OCI-LY1 (cell line): ENCODE data around the gene AGAP3.

Experiments
- H2AFZ ChIP-seq: fragments of 200-600 bp; sonication (generic), shearing (Covaris generic); 2 replicates; pipeline ENCODE4 v1.6.0; 2014; ENCODE audit warnings: antibody characterized with exemption, mild to moderate bottlenecking, low read length
- H3F3A ChIP-seq: fragments of 200-600 bp; sonication (generic), shearing (Covaris generic); 2 replicates; pipeline ENCODE4 v1.6.0; 2014; ENCODE audit warnings: mild to moderate bottlenecking, antibody characterized with exemption, low read length, moderate library complexity; ENCODE audit not compliant: insufficient read depth
- H3K27ac ChIP-seq: fragments of 200-600 bp; sonication (generic); 2 replicates; pipeline ENCODE4 v1.5.1; 2014; ENCODE audit warnings: low read length, mixed run types, mild to moderate bottlenecking, low read depth; ENCODE audit not compliant: poor library complexity, severe bottlenecking
- H3K27me3 ChIP-seq: fragments of 200-600 bp; sonication (generic); 2 replicates; pipeline ENCODE4 v1.6.0; 2014; ENCODE audit warnings: antibody characterized with exemption, mild to moderate bottlenecking, low read length, moderate library complexity; ENCODE audit not compliant: insufficient read depth
- H3K36me3 ChIP-seq: fragments of 200-600 bp; sonication (generic); 2 replicates; pipeline ENCODE4 v1.6.1; 2014; ENCODE audit warnings: mild to moderate bottlenecking, antibody characterized with exemption, low read length, moderate library complexity, mixed read lengths; ENCODE audit not compliant: insufficient read depth
- H3K4me1 ChIP-seq: fragments of 200-600 bp; sonication (generic); 2 replicates; pipeline ENCODE4 v1.5.1; 2014; ENCODE audit warnings: mild to moderate bottlenecking, low read length, moderate library complexity; ENCODE audit not compliant: insufficient read depth, severe bottlenecking
- H3K4me2 ChIP-seq: fragments of 200-600 bp; sonication (generic), shearing (Covaris generic); 2 replicates; pipeline ENCODE4 v1.6.1; 2014; ENCODE audit warnings: low read length
- H3K4me3 ChIP-seq: fragments of 200-600 bp; sonication (generic); 2 replicates; pipeline ENCODE4 v1.5.1; 2014; ENCODE audit warnings: low read length, low read depth, mild to moderate bottlenecking, mixed read lengths; ENCODE audit not compliant: poor library complexity, severe bottlenecking
- H3K79me2 ChIP-seq: fragments of 200-600 bp; shearing (Covaris generic); 2 replicates; pipeline ENCODE4 v1.6.1; 2016; ENCODE audit warnings: mixed run types, low read length, mixed read lengths; ENCODE audit not compliant: insufficient read depth
- H3K9ac ChIP-seq: fragments of 200-600 bp; sonication (generic), shearing (Covaris generic); 2 replicates; pipeline ENCODE4 v1.6.1; 2014; ENCODE audit warnings: mild to moderate bottlenecking, low read length, mixed read lengths
- H3K9me2 ChIP-seq: fragments of 200-600 bp; sonication (generic), shearing (Covaris generic); 2 replicates; pipeline ENCODE4 v1.6.1; 2014; ENCODE audit warnings: low read depth, mild to moderate bottlenecking, low read length, mixed read lengths
- H3K9me3 ChIP-seq: fragments of 200-600 bp; shearing (Covaris generic); 2 replicates; pipeline ENCODE4 v1.6.1; 2014; ENCODE audit warnings: low read length, mixed read lengths
- H4K20me1 ChIP-seq: fragments of 200-600 bp; sonication (generic), shearing (Covaris generic); 2 replicates; pipeline ENCODE4 v1.6.0; 2016; ENCODE audit warnings: mild to moderate bottlenecking, low read length; ENCODE audit not compliant: insufficient read depth
- EZH2 ChIP-seq: fragments of 200-600 bp; sonication (generic), shearing (Covaris generic); IDR thresholded peaks from 2 replicates; pipeline ENCODE4 v1.8.0; 2017; ENCODE audit warnings: borderline replicate concordance, mixed run types, mild to moderate bottlenecking, antibody characterized with exemption, low read length, moderate library complexity, mixed read lengths
- TF ChIP-seq, protein P1 (sequence below): fragments of 200-600 bp; sonication (generic), shearing (Covaris generic); IDR thresholded peaks from 2 replicates; pipeline ENCODE4 v1.5.1; 2017; ENCODE audit warnings: mild to moderate bottlenecking, antibody characterized with exemption, low read length, moderate library complexity, mixed read lengths

The AGAP3 gene

DNA sequence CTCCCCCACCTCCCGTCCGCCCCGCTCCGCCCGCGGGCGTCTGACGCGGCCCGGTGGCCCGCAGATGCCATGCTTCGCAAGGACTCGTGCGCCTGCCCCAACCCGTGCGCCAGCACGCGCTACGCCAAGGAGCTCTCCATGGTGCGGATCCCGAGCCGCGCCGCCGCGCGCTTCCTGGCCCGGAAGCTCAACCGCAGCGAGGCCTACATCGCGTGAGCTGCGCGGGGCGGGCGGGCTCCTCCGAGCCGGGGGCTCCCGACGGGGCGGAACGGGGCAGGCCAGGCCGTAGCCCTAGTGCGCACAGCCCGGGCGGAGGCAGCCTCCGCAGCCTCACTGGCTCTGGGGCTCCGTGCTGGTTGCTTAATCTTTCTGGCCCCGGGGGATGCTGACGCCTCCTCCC is 35.2 kb upstream of the AGAP3 start:
- no peak overlapping the region for H2AFZ ChIP-seq
- no peaks in the 10 kb centered on the region for H3K9me2 ChIP-seq
- no peaks in the 10 kb centered on the region for H3K79me2 ChIP-seq
- H3K4me2 ChIP-seq: peak overlapping the region; percentile 26; the same call in 1 of the 2 replicates
- no peak overlapping the region for H3K4me3 ChIP-seq
- H3K27me3 ChIP-seq: peaks cover 9% of the 10 kb centered on the region; the same call in 1 of the 2 replicates
- H3K9ac ChIP-seq: no peak overlapping the region
- H3K36me3 ChIP-seq: peaks cover 1% of the 10 kb centered on the region; the same call in 1 of the 2 replicates
- no peaks in the 10 kb centered on the region for H3K4me1 ChIP-seq
- H3F3A ChIP-seq: no peaks in the 10 kb centered on the region
- TF ChIP-seq, protein P1, sequence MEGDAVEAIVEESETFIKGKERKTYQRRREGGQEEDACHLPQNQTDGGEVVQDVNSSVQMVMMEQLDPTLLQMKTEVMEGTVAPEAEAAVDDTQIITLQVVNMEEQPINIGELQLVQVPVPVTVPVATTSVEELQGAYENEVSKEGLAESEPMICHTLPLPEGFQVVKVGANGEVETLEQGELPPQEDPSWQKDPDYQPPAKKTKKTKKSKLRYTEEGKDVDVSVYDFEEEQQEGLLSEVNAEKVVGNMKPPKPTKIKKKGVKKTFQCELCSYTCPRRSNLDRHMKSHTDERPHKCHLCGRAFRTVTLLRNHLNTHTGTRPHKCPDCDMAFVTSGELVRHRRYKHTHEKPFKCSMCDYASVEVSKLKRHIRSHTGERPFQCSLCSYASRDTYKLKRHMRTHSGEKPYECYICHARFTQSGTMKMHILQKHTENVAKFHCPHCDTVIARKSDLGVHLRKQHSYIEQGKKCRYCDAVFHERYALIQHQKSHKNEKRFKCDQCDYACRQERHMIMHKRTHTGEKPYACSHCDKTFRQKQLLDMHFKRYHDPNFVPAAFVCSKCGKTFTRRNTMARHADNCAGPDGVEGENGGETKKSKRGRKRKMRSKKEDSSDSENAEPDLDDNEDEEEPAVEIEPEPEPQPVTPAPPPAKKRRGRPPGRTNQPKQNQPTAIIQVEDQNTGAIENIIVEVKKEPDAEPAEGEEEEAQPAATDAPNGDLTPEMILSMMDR: no peak
- no peak for TF ChIP-seq EZH2
- H3K27ac ChIP-seq: no peak overlapping the region
- no peaks in the 10 kb centered on the region for H3K9me3 ChIP-seq
- no peaks in the 10 kb centered on the region for H4K20me1 ChIP-seq

DNA sequence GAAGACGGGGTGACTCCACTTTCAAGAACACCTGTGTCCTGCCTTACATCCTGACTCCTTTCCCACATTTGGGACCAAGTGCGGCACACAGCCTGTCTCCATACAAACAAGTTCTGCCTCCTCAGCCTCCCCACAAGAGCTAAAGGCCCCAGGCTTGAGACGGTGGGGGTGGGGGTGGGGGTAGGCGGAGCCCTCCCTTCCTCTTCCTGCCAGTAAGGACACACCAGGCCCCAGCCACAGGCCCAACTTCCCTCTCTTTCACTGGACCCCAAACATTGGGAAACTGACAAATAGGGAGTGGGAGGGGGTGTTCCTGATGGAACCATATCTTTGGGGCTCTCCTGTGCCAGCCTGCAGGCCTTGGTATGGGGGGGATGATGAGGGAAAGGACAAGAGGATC is 33.2 kb upstream of the AGAP3 start:
- Histone ChIP-seq H2AFZ (no peak overlapping the region), H4K20me1 (no peaks in the 10 kb centered on the region), H3K4me3 (no peak overlapping the region), H3K27me3 (peaks cover 9% of the 10 kb centered on the region; the same call in 1 of the 2 replicates), H3K4me1 (peaks cover 10% of the 10 kb centered on the region), H3K27ac (no peak overlapping the region), H3K9ac (no peak overlapping the region), H3K36me3 (no peaks in the 10 kb centered on the region), H3K4me2 (no peak overlapping the region), H3K79me2 (no peaks in the 10 kb centered on the region), H3F3A (no peaks in the 10 kb centered on the region), H3K9me3 (no peaks in the 10 kb centered on the region), H3K9me2 (no peaks in the 10 kb centered on the region)
- TF ChIP-seq, protein P1: no peak
- TF ChIP-seq EZH2: no peak

DNA sequence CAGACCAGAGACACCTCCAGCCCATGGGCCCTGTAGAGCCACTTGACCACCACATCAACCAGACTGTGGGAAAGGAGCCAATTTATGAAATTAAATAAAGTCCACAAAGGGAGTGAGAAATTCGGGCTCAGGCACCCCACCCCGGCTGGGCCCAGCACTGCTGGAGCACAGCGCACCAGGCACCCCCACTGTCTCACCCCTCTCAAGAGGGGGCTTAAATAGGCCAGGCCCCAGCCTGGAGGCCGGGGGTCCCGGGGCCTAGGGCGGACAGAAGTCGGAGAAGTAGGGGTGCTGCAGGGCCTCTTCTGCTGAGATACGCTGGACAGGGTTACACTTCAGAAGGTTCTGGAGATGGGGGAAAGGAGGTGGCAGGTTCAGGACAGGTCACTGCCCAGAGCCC is 32.5 kb upstream of the AGAP3 start:
- Histone ChIP-seq H3K27me3 (peaks cover 9% of the 10 kb centered on the region; the same call in 1 of the 2 replicates), H3K9me2 (no peaks in the 10 kb centered on the region), H3K36me3 (no peaks in the 10 kb centered on the region), H3K79me2 (no peaks in the 10 kb centered on the region), H3K9me3 (no peaks in the 10 kb centered on the region), H3K4me1 (peaks cover 16% of the 10 kb centered on the region), H4K20me1 (no peaks in the 10 kb centered on the region), H3K4me2 (no peak overlapping the region), H3K4me3 (no peak overlapping the region), H3K9ac (no peak overlapping the region), H2AFZ (no peak overlapping the region), H3F3A (0 out of 2 replicates have a peak, but pooled peaks cover 3% of the 10 kb centered on the region), H3K27ac (no peak overlapping the region)
- TF ChIP-seq, protein P1: no peak
- no peak for TF ChIP-seq EZH2
